Nephron (organoid): Measurements from ENCODE around the gene PPP2R5C.

Source experiments
- H3K27ac Mint-ChIP-seq, 3 experiments: 2 replicates each; pipeline ENCODE4 v1.8.0; 2020; ENCODE audit warnings: mixed read lengths in 3 of 3, mild to moderate bottlenecking in 2 of 3, moderate library complexity in 1 of 3
- H3K27me3 Mint-ChIP-seq: 2 replicates; pipeline ENCODE4 v1.8.0; 2021; ENCODE audit warnings: low read depth, mild to moderate bottlenecking, moderate library complexity, mixed read lengths
- H3K36me3 Mint-ChIP-seq: 2 replicates; pipeline ENCODE4 v1.8.0; 2020; ENCODE audit warnings: low read depth, mixed read lengths
- H3K4me1 Mint-ChIP-seq: 2 replicates; pipeline ENCODE4 v1.8.0; 2020; ENCODE audit warnings: mixed read lengths
- H3K4me3 Mint-ChIP-seq, 3 experiments: 2 replicates each; pipeline ENCODE4 v1.8.0; 2020; ENCODE audit warnings: mild to moderate bottlenecking in 3 of 3, mixed read lengths in 3 of 3, moderate library complexity in 2 of 3
- H3K9me3 Mint-ChIP-seq: 2 replicates; pipeline ENCODE4 v1.8.0; 2020; ENCODE audit warnings: mixed read lengths
- TF ChIP-seq, protein P1 (sequence below), 3 experiments: fragments of 200-600 bp; sonication (generic); IDR thresholded peaks; one replicate each; pipeline ENCODE4 v1.5.0; 2021; ENCODE audit warnings: antibody characterized with exemption in 3 of 3; ENCODE audit not compliant: unreplicated experiment in 3 of 3

The PPP2R5C gene

DNA sequence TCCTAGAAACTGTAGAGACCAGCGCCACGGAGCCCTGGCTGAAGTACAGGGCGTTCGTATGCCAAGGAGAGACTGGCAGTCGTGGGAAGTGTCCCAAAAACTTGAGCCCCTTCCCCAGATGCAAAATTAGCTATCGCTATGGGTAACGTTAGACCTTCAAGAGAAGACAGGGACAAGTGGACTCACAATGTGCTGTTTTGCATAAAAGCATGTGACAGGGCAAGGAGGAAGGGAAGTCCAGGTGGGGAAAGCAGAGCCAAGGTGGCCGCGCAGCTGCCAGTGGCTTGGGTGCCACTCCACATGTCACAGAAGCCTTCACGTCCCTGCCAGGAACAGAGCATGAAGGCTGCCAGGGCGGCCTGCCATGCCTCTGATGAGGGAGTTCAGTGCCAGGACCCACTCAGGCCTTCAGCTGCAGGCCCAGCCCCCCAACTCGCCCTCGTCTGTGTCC lies 141.6 kb downstream of the PPP2R5C start:
- Mint-ChIP-seq H3K27ac (no peak overlapping the region), H3K4me1 (no peaks in the 10 kb centered on the region), H3K27me3 (no peaks in the 10 kb centered on the region), H3K4me3 (no peak overlapping the region), H3K36me3 (peaks cover 72% of the 10 kb centered on the region), H3K9me3 (no peaks in the 10 kb centered on the region)
- TF ChIP-seq, protein P1, sequence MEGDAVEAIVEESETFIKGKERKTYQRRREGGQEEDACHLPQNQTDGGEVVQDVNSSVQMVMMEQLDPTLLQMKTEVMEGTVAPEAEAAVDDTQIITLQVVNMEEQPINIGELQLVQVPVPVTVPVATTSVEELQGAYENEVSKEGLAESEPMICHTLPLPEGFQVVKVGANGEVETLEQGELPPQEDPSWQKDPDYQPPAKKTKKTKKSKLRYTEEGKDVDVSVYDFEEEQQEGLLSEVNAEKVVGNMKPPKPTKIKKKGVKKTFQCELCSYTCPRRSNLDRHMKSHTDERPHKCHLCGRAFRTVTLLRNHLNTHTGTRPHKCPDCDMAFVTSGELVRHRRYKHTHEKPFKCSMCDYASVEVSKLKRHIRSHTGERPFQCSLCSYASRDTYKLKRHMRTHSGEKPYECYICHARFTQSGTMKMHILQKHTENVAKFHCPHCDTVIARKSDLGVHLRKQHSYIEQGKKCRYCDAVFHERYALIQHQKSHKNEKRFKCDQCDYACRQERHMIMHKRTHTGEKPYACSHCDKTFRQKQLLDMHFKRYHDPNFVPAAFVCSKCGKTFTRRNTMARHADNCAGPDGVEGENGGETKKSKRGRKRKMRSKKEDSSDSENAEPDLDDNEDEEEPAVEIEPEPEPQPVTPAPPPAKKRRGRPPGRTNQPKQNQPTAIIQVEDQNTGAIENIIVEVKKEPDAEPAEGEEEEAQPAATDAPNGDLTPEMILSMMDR (IDR thresholded peaks at IDR 0.05; ENCODE audit: unreplicated experiment in 3 of 3), result no peak

DNA sequence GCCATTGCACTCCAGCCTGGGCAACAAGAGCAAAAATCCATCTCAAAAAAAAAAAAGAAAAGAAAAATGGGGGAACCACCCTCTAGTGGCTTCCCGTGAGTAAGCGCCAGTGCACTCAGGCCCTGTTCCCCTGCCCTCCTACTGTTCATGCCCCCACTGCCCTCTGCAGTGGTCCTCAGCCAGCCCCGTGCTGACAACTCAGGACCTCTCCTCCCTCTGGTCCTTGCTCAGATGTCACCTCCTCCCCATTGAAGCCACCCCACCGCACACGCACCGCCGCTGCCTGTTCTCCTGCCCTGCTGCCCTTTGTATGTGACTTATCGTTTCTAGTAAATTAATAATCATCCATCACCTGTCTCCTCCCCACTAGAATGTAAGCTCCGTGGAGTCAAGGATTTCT lies 144.1 kb downstream of the PPP2R5C start:
- Mint-ChIP-seq H3K27me3 (no peaks in the 10 kb centered on the region), H3K27ac (no peak overlapping the region), H3K36me3 (peaks cover 65% of the 10 kb centered on the region), H3K4me3 (no peak overlapping the region), H3K4me1 (no peaks in the 10 kb centered on the region), H3K9me3 (no peaks in the 10 kb centered on the region)
- TF ChIP-seq, protein P1 (IDR thresholded peaks at IDR 0.05; ENCODE audit: unreplicated experiment in 3 of 3), result no peak

DNA sequence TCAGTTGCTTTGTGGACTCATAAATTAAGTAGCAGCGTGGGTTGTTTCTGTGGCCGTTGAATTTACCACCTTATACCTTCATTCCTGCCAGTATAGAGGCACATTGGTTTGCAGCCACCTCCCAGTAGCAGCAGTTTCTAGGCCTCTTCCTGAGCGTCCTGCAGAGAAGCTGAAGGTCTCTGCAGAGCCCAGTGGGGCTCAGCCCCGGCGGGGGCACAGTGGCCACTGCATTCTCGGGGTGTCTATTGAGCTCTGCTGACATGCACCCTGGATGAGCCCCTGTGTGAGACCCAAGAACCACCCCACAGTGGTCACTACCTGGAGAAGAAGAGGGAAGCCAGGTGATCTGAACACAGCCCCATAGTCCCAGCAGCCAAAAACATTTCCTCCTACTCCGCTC lies 145.1 kb downstream of the PPP2R5C start:
- no peaks in the 10 kb centered on the region for H3K27me3 Mint-ChIP-seq
- no peaks in the 10 kb centered on the region for H3K9me3 Mint-ChIP-seq
- TF ChIP-seq, protein P1 (IDR thresholded peaks at IDR 0.05; ENCODE audit: unreplicated experiment in 3 of 3), result no peak
- no peaks in the 10 kb centered on the region for H3K4me1 Mint-ChIP-seq
- peaks cover 62% of the 10 kb centered on the region for H3K36me3 Mint-ChIP-seq
- H3K4me3 Mint-ChIP-seq, result no peak overlapping the region
- no peak overlapping the region for H3K27ac Mint-ChIP-seq

DNA sequence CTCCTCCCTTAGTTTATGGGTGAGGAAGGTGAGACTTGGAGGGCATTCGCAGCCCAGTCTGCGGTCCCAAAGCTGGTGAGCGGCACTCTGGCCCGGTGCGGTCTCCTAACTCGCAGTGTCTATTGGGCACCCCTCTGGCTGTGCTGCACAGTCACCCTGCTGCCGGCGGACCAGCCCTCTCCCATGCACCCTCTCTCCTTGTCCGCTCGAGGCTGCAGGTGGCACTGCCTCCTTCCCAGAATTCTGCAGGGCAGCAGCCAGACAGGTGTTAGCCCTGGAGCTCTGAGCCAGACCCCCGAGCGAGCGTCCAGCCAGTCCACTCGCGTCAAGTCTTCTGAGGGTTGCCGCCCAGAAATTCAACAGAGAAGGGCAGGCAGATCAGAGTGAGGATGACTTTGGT lies 146.1 kb downstream of the PPP2R5C start:
- no peak overlapping the region for H3K4me3 Mint-ChIP-seq
- H3K27ac Mint-ChIP-seq, result no peak overlapping the region
- no peaks in the 10 kb centered on the region for H3K9me3 Mint-ChIP-seq
- TF ChIP-seq, protein P1 (IDR thresholded peaks at IDR 0.05; ENCODE audit: unreplicated experiment in 3 of 3), result no peak
- no peaks in the 10 kb centered on the region for H3K4me1 Mint-ChIP-seq
- no peaks in the 10 kb centered on the region for H3K27me3 Mint-ChIP-seq
- H3K36me3 Mint-ChIP-seq, result peaks cover 62% of the 10 kb centered on the region

DNA sequence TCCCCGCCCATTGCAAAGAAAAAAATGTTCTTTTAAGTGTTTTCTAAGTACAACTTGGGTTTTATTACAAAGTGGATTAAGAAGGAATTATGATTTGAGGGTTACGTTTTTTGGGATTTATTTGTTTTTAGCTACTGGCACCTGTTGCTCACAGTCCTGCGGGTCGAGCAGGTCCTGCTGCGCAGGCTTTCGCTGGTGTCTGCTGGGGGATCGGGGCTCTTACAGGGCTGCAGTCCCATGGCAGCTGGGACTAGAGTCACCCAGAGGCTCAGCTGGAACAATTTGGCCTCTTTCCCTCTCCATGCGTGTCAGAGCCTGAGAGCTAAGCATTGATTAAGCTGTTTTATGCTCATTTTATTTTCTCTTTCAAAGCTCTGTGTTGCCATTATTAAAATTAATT lies 147.3 kb downstream of the PPP2R5C start:
- Mint-ChIP-seq H3K27ac (no peak overlapping the region), H3K4me3 (no peak overlapping the region), H3K27me3 (no peaks in the 10 kb centered on the region), H3K9me3 (no peaks in the 10 kb centered on the region), H3K4me1 (no peaks in the 10 kb centered on the region), H3K36me3 (peaks cover 56% of the 10 kb centered on the region)
- TF ChIP-seq, protein P1 (IDR thresholded peaks at IDR 0.05; ENCODE audit: unreplicated experiment in 3 of 3), result no peak

DNA sequence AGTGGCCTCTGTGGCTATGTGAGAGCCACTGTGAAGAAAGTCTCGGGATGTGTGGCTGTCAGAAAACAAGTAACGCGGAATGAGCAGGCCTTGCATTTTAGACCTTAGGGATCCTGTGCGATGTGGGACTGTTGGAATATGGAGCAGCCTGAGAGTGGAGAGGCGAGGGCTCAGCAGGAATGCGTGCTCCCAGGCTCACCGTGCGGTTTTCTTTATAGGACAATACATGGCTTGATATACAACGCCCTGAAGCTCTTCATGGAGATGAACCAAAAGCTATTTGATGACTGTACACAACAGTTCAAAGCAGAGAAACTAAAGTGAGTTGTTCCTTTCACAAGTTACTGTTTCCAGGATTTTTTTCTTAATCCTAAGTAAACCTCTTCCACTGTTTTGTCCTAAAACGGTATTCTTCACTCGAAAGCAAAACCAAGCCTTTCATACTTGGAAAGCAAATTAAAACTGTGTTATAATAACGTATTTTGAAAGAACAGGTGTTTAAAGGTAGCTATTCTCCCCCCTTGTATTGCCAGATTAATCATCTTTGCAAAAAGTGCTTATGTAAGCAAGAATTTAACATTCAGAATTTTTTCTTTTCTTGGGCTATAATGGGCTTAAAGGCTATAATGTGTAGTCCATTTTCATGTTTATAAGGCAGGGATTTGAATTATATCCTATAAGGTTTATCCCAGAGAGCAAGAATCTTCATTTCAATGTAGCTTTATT lies 148.0 kb downstream of the PPP2R5C start:
- TF ChIP-seq, protein P1 (IDR thresholded peaks at IDR 0.05; ENCODE audit: unreplicated experiment in 3 of 3), result no peak

More for the DNA sequence above, 148.0 kb downstream of the PPP2R5C start:
- no peak overlapping the region for H3K4me3 Mint-ChIP-seq
- H3K4me1 Mint-ChIP-seq, result no peaks in the 10 kb centered on the region
- H3K36me3 Mint-ChIP-seq, result peaks cover 60% of the 10 kb centered on the region
- no peak overlapping the region for H3K27ac Mint-ChIP-seq
- no peaks in the 10 kb centered on the region for H3K9me3 Mint-ChIP-seq
- no peaks in the 10 kb centered on the region for H3K27me3 Mint-ChIP-seq
